ENCODE results near the gene MYD88.

The MYD88 gene

DNA sequence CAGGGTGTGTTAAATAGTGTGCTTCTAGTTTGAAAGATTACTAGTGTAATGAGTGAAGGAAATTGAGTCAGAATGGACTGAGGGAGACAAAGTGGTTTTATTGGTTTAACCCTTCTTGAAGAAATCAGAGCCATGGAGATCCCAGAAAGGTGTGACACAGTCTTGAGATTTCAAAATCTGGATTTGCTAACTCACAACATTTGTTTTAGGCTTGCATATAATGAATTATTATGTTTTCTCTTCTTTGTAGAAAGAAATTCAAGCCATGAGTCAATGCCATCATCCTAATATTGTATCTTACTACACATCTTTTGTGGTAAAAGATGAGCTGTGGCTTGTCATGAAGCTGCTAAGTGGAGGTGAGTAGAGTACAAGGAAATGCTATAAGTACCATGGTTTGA is 52.0 kb downstream of the MYD88 start:
- no peak overlapping the region for H3K4me3 ChIP-seq (ENCODE audit: low read length)
- DNase-seq (ENCODE audit: low read depth, low spot score), result no peak
